Vagina (tissue), 2 donors: ENCODE data around the gene PDCD11.

Source experiments
- POLR2A ChIP-seq, 2 donors: fragments of 450-650 bp; IDR thresholded peaks; one replicate each; pipeline ENCODE4 v1.6.1; 2017; ENCODE audit warnings: antibody characterized with exemption in 2 of 2, mild to moderate bottlenecking in 2 of 2, moderate library complexity in 2 of 2
- TF ChIP-seq, protein P1 (sequence below), 3 experiments: fragments of 450-650 bp in 2 of 3; fragments of 200-600 bp in 1 of 3; sonication (generic) in 1 of 3; IDR thresholded peaks; one replicate each; pipeline ENCODE4 v1.5.1; 2017 to 2019; ENCODE audit warnings: antibody characterized with exemption in 3 of 3, mild to moderate bottlenecking in 2 of 3, moderate library complexity in 2 of 3

DNA sequence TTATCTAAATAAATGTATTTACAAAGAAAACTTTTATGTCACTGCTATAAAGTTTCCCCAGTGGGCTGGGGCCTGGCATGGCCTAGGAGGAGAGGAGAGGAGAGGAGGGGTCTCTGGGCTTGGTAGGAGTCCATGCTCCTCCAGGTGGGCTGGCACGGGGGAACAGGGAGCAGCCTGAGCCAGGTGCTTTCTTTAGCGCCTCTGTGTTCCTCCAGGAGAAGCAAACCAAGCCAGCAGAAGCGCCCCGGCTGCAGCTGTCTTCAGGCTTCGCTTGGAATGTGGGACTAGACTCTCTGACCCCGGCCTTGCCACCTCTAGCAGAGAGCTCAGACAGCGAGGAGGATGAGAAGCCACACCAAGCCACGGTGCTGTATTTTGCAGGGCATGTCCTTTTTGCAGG is 45.2 kb downstream of the PDCD11 start:
- TF ChIP-seq, protein P1, sequence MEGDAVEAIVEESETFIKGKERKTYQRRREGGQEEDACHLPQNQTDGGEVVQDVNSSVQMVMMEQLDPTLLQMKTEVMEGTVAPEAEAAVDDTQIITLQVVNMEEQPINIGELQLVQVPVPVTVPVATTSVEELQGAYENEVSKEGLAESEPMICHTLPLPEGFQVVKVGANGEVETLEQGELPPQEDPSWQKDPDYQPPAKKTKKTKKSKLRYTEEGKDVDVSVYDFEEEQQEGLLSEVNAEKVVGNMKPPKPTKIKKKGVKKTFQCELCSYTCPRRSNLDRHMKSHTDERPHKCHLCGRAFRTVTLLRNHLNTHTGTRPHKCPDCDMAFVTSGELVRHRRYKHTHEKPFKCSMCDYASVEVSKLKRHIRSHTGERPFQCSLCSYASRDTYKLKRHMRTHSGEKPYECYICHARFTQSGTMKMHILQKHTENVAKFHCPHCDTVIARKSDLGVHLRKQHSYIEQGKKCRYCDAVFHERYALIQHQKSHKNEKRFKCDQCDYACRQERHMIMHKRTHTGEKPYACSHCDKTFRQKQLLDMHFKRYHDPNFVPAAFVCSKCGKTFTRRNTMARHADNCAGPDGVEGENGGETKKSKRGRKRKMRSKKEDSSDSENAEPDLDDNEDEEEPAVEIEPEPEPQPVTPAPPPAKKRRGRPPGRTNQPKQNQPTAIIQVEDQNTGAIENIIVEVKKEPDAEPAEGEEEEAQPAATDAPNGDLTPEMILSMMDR (IDR thresholded peaks at IDR 0.05): no peak
- TF ChIP-seq POLR2A (IDR thresholded peaks at IDR 0.05): no peak
